T-helper 2 cell (primary cell): Measurements from ENCODE around the gene PLAC8L1.
"Not testable (repeated sequence)": the region's sequence is repeated elsewhere in the genome, so short reads cannot be mapped to it uniquely, and the experiment has no call there.

Source experiments
- DNase-seq, 5 experiments: peaks; one replicate each; pipeline versions ENCODE4 v3.0.0 to v3.0.0-alpha.2; 2012 to 2022
- total RNA-seq, 2 donors: gene quantifications; one replicate each; lab custom pipeline; 2026; lab: John Stamatoyannopoulos, UW

PLAC8L1 gene, protein sequence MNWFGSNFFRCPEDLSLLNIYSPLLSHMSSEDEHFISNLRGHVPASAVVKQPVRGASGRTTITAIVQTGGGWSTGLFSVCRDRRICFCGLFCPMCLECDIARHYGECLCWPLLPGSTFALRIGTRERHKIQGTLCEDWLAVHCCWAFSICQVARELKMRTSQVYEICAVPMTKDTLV
- 0.40 to 0.62 reads per million in 2 donors for total RNA-seq

DNA sequence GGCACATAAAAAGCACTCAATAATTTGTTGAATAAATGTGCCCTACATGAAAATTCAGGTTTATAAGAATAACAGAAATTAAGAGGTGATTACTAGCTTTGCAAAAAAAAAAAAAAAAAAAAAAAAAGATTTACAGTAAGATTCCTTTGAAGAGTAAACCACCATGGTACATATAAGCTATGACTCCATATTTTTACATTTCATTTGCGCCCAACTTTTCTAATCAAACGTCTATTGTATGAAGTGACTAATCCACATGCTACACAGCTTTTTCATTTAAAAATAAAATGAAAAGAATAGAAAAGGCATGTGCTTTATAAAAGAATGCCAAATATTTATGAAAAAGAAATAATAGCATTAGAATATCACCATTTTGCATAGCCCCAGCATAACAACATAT is at the start of gene PLAC8L1:
TSS of gene PLAC8L1 (minus strand) at position 101 of the 400 bp plus-strand sequence. CDS start 1,266 bp downstream, outside the sequence.
- DNase-seq = no peak

DNA sequence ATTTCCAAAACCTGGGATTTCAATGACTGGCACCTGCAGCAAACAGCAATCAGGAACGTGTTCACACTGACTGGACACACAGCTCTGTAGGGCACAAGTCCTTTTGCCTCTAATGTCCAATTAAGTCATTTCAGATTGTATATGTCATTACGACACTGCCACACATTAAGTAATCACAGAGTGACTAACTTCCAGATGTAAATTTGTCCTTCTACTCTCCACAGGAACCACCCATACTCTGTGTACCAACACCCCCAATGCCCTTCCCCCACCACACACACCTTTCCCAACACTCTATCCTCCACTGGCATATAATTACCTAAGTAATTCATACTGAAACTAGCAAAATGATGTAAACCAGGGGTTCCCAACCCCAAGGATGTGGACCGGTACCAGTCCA is 46.6 kb upstream of the PLAC8L1 start:
- no peak for DNase-seq

DNA sequence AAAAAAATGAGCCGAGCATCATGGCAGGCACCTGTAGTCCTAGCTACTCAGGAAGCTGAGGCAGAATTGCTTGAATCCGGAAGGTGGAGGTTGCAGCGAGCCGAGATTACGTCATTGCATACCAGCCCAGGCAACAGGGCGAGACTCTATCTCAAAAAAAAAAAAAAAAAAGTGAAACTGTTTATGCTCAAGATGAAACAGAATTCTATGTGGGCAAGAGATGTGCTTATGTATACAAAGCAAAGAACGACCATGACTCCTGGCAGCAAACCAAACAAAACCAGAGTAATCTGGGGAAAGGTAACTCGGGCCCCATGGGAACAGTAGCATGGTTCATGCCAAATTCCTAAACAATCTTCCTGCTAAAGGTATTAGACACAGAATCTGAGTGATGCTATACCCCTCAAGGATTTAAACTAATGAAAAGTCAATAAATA is 32.6 kb upstream of the PLAC8L1 start:
- peak in 1 of 5 experiments; percentile 6 for DNase-seq

DNA sequence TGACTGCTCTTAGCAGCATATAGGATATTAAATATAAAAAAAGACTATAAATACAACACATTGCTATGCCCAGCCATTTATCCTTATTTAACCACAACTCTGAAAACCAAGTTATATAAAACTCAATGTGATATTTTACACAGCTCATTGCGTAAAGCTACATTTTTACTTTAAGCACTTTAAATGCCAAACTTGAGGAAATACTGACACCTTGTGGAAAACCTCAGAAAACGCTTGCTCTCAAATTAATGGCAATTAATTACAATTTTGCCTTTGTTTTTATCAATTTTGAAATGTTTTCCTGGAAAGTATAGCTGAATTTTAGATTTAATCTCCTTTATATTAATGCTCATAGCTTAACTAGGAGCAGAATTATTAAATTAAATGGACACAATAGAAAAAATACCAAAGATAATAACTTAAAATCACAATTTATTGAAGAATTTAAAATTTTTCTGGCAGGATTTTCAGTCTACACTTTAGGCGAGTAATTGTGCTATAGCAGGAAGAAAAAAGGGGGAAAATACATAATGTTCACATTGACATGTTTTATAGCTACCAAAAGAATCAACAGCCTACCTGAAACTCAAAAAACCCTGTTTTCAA is 25.2 kb upstream of the PLAC8L1 start:
- DNase-seq = peak in 1 of 5 experiments; percentile 23

DNA sequence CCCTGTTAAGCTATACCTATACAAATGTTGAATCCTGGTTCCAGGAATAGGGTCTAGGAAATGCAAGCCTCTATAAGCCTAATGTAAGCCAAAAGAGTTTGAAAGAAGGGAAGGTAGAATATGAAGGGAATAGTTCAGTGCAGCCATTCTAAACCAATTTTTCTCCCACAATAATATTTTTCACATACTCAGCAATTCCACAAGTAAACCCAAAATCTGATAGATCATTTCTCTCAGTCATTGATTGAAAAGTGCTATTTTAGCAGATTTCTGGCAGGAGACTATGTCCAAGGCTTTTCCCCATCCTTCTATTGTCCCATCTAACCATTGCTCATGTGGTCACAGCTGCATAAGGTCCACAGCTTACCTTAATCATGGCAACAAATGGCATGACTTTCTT is 20.7 kb upstream of the PLAC8L1 start:
- no peak for DNase-seq

DNA sequence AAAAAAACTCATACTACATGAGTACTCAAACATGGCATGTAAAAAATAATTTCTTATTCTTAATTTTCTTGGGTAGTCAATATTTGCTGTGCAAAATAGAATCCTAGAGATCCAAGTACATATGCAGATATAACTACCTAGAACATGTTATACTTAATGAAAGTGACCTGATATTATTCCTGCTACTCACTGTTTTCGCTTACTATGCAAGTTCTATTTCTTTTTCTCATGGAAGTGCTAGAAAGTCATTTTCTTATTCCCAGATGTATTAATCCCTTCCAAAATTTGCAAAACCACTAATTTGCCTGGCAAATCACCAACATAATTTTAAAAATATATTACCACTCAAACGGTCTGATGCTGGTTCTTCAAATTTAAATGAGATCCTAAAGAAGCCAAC is 19.2 kb upstream of the PLAC8L1 start:
- no peak for DNase-seq

DNA sequence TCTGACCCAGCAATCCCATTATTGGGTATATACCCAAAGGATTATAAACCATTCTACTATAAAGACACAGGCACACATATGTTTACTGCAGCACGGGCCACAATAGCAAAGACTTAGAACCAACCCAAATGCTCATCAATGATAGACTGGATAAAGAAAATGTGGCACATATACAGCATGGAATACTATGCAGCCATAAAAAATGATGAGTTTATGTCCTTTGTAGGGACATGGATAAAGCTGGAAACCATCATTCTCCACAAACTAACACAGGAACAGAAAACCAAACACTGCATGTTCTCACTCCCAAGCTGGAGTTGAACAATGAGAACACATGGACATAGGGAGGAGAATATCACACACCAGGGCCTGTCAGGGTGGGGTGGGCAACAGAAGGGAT is 16.1 kb upstream of the PLAC8L1 start:
- DNase-seq = not testable (repeated sequence)

DNA sequence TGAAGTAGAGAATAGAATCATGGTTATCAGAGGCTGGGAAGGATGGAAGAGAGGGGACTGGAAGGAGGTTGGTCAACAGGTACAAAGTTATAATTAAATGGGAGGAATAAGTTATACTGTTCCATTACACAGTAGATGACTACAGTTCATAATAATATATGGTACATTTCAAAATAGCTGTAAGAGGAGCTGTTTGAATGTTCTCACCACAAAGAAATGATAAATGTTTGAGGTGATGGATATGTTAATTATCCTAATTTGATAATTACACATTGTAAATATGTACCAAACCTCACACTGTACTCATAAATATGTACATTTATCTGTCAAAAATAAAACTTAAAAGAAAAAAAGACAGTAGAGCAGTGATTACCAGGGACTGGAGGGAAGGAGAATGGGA is 12.9 kb upstream of the PLAC8L1 start:
- DNase-seq = no peak

DNA sequence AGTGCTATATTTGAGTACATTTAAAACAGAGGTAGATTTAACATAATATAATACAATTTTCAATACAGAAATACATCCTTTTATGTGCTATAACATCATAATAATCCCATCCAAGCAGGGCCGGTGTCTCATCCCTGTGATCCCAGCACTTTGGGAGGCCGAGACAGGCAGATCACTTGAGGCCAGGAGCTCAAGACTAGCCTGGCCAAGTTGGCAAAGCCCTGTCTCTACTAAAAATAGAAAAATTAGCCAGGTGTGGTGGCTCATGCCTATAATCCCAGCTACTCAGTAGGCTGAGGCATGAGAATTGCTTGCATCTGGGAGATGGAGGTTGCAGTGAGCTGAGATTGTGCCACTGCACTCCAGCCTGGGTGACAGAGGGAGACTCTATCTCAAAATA is 11.8 kb upstream of the PLAC8L1 start:
- not testable (repeated sequence) for DNase-seq

DNA sequence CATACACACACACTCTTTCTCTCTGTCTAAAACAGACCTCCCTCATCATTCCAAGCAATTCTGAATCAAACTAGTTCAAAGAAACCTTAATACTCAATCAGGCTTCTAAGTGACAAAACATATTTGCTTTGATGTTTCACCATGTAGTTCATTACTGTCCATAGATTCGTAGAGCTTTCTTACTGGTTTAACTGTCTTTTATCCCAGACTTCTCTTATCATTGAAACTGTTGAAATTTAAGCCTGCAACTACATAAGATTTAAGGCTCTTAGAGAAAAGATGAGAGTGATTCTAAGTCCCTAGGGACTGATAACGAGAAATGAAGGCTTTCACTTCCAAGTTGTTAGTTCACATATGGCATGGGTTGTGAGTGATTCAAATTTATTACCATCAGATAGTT is 11.0 kb upstream of the PLAC8L1 start:
- no peak for DNase-seq

DNA sequence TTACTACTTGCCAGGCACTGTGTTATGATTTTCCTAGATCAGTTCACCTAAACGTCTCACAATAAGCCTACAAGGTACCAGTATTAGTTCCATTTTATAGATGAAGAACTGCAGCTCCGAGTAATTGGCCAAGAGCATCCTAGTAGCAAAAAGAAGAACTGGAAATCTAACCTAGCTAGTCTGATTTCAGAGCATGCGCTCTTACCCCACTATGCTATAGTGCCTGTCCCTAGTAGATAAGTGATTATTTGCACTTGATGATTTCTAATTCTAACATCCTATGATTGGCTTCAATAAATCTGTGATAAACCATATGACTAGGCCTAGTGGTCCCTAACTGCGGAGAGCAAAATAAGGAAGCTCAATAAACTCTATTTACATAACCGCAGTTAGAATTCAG is 7.1 kb upstream of the PLAC8L1 start:
- no peak for DNase-seq

DNA sequence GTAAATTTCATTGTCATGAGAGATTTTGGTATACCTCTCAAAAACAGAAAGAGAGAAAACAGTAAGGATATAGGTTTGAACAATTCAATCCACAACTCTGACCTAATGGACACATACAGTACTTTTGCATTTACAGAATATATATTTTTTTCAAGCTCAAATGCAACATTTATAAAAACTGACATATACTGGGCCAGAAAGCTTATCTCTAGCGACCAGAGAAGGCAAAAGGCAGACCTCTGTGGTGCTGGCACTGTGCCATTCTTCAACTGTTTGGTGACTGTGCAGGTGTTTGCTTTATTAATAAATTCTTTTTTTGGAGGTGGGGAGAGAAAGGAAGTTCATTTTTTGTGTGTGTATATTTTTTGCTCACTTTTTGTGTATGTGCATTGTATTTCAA is 6.0 kb upstream of the PLAC8L1 start:
- no peak for DNase-seq

DNA sequence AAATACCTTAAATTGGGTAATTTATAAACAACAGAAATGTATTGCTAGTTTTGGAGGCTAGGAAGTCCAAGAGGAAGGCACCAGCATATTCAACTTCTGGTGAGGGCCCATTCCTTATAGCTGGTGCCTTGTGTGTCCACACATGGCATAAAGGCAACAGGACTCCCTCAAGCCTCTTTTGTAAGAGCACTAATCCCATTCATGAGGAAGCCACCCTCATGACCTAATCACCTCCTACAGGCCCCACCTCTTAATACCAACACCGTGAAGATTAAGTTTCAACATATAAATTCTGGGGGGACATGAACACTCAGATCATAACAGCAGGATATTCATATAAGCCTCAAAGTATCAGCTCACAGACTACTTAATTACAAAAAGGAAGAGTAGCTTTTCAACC is 4.0 kb upstream of the PLAC8L1 start:
- DNase-seq = no peak

DNA sequence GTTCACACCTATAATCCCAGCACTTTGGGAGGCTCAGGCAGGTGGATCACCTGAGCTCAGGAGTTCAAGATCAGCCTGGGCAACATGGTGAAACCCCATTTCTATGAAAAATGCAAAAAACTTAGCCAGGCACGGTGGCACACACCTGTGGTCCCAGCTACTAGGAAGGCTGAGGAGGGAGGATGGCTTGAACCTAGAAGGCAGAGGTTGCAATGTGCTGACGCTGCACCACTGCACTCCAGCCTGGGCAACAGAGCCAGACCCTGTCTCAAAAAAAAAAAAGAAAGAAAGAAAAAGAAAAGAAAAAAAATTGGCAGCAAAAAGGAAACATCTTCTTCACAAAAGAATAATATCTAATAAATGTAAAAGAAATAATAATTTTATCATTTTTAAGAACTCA is 3.5 kb upstream of the PLAC8L1 start:
- DNase-seq = not testable (repeated sequence)

DNA sequence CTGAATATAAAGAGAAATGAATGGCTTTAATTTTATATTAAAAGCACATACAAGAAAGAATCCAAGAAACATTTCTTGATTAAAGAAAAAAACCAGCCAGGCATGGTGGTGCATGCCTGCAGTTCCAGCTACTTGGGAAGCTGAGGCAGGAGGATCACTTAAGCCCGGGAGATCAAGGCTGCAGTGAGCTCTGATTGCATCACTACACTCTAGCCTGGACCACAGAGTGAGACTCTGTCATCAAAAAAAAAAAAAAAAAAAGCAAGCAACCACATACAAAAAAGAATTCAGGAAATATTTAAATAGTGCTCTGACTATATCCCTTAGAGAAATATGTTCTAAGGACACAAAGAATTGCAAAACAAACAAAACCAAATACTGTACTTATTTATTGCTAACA is 2.5 kb upstream of the PLAC8L1 start:
- DNase-seq = no peak

DNA sequence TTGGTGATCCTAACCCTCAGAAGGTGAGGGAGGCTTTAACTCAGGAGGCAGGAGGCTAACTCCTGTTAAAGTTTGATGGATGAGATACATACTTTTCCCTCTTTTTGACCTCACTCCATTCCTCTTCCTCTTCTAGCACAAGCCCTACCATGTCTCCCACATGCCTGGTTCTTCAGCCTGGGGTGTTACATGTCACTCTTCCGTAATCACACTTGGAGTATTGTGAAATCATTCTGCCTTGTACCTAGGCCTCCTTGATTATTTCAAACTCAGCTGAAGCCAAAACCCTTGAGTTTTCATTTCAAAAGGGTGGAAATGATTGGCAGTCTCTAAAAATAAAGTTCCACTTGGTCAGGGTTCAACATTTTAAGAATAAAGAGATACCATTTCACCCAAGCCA is 1.8 kb downstream of the PLAC8L1 start:
- DNase-seq = no peak

DNA sequence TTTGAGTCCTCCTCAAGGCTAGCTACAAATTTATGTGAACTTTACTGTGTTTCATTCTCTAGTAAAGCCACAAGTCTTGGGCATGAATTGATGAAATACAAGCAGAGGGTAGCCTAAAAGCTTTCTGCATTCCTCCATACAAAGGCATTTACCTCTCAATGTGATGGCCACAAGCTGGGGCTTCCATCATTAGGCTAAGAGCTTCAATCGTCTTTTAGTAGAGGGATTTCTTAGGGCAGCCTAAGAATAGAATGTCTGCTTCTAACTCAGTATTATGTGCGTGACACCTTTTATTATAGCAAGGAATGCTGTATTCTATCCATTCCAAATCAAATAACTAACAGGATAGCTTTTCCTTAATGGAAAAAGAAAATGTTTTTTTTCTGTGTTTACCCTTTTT is 3.7 kb downstream of the PLAC8L1 start:
- DNase-seq = no peak

DNA sequence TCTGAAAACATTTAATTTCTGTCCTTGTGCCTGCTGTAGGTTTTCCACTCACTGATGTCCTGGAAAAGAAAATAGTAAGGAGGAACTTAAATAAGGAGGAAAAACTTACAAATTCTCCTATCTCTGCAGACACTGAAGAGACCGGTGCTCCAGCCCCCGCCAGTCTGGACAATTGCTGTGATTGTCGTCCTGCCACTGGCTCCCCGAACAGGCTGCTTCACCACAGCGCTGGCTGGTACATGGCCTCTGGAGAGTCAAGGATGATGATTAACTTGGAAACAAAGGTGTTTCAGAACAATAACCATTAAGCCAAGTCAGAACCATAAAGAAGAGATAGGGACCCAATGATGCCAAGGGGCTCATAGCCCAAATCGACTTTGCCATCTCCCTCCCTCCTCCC is 7.3 kb downstream of the PLAC8L1 start:
- no peak for DNase-seq

DNA sequence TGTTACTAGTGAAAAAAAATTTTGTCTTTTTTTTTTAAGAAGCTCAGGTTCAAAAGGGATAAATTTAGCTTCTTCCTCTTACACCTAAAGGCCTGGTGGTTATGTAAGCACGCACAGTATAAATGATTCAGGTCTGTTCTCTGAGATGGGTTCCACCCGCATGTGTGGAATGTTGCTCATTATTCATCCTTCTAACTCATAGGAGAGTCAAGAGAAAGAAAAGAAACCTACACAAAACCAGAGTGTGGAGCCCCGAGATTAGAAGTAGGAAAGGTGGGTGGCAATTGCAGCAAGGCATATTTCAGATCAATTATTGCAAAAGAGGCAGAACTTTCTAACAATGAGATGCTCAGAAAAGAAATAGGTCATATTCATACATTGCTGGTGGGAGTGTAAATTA is 13.5 kb downstream of the PLAC8L1 start:
- DNase-seq = no peak

DNA sequence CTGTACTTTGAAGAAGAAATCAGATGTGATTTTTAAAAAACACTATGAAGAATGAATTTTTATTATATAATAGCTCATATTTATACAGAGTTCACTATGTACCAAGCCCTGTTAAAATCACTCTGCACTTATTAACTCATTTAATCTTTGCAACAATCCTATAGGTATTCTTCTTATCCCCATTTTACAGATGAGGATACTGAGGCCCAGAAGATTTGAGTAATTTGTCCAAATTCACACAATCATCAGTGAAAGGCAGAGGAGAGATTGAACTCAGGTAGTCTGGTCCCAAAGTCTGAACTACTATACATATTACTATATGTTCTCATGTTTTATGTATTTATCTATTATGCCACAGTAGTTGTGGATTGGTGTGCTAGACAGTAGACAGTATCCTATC is 16.1 kb downstream of the PLAC8L1 start:
- DNase-seq = no peak

DNA sequence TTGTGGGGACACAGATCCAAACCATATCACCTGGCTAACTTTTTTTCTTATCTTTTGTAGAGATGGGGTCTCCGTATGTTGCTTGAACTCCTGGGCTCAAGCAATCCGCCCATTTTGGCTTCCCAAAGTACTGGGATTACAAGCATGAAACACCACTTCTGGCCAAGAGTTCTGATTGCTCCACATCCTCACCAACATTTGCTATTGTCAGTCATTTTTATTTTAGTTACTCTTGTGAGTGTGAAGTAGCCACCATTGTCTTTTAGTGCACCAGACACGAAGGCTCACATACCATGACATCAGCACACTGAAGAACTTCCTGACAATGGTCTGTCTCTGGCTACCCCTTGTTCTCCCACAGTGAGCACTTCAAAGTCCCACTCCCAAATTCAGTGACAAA is 17.3 kb downstream of the PLAC8L1 start:
- DNase-seq = no peak

DNA sequence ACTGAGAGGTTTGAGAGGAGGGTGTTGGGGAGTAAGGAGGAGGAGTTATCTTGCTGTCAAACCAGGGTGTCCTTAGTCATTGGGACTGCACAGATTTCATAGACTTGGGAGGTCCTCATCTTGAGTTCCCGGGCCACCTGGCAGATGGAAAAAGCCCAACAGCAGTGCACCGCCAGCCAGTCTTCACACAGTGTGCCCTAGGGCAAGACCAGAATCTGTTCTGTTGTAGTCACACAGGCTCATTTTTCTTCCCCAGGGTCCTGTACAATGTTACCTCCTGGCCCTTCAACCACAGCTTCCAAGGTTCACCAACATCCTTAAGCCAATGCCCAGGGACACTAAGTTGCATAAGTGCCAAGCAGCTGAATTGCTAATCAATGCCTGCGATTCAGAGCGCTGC is 21.0 kb downstream of the PLAC8L1 start:
- no peak for DNase-seq

DNA sequence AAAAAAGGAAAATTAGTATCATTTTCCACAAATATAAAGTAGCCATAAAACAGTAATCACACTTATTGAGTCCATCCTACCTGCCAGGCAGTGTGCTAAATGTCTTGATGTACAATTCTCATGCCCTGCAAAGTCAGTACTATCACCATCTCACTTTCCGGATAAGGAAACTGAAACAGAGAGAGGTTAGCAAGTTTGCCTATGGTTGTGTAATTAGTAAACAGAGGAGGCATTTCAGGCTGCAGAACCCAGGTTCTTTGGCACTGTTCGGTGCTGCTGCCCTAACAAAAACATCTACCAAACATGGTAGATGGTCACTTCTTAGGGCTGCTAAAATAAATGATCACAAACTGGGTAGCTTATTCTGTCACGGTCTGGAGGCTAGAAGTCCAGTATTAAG is 22.6 kb downstream of the PLAC8L1 start:
- peak in 1 of 5 experiments; percentile 51 for DNase-seq

DNA sequence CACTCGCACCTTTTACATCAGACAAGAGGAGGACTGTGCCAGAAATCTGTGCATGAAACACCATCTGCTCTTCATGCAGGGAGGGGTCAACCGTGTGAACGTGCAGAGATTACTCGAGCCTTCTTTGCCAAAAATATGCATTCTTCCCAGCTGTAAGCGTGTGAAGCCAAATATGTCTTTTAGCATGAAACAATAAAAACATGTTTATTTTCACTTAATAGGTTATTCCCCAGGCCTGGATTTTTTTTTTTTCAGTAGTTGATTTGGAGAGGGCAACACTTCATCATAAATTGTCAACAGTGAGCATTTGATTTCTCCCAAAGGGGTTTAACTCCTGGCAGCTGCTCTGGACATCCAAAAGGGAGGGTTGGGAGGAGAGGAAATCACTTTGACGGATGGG is 23.8 kb downstream of the PLAC8L1 start:
- DNase-seq = no peak
